Measurements from ENCODE around the gene ATG16L1. TPM values are rescaled to one million over a fixed set of nuclear protein-coding genes. Genes with fewer than 3 reads are reported as not detected.

Gene ATG16L1
- total RNA-seq, 1 experiment from 2014 or later, result 42.0 TPM

GRCh38 chr2:233243348-233243747 is 8.1 kb upstream of the ATG16L1 start:
- no CpG with 5 or more reads among the region's 4 CpGs for WGBS (ENCODE audit: extremely low coverage, insufficient read length, low lambda C conversion rate)
- H3K23ac ChIP-seq (ENCODE audit: insufficient read length, low read depth, low read length), result no peak overlapping the region
- no peak overlapping the region for H3K4me2 ChIP-seq (ENCODE audit: insufficient read depth, insufficient read length, low read length)
- no peak overlapping the region for H3K4ac ChIP-seq (ENCODE audit: low read depth, low read length)
- no peaks in the 10 kb centered on the region; a peak in 1 of 7 replicates for H3K36me3 Mint-ChIP-seq (ENCODE audit: insufficient read depth in 1 of 3, low read depth in 3 of 3)
- H3K4me3 Mint-ChIP-seq, result no peak overlapping the region
- no peak overlapping the region for H3T11ph ChIP-seq (ENCODE audit: low read length)
- H3K9ac ChIP-seq (ENCODE audit: extremely low read depth, insufficient read length, low read length), result no peak overlapping the region
- no peaks in the 10 kb centered on the region for H3K9me3 ChIP-seq (ENCODE audit: control insufficient read depth, low read depth, low read length)
- H3K18ac ChIP-seq (ENCODE audit: insufficient read length, low read depth, low read length), result no peak overlapping the region
- H3K27ac Mint-ChIP-seq, result no peak overlapping the region
- DNase-seq, result no peak
- H3K9me3 Mint-ChIP-seq, result 0 out of 5 replicates have a peak, but pooled peaks cover 0 to 2% of the 10 kb centered on the region in 2 experiments
- no peak overlapping the region for H3K56ac ChIP-seq (ENCODE audit: insufficient read length, low read depth, low read length)
- no peaks in the 10 kb centered on the region for H3K79me2 ChIP-seq (ENCODE audit: insufficient read depth, low read length)
- H2BK20ac ChIP-seq (ENCODE audit: low read depth, low read length, poor library complexity, severe bottlenecking), result no peak overlapping the region
- no peak overlapping the region for H2BK120ac ChIP-seq (ENCODE audit: low read depth, low read length, poor library complexity, severe bottlenecking)
- TF ChIP-seq CTCF (conservative IDR thresholded peaks at IDR 0.05), result no peak
- no peak overlapping the region for H2BK5ac ChIP-seq (ENCODE audit: insufficient read length, low read length)
- H3K27me3 Mint-ChIP-seq (ENCODE audit: low read depth), result peaks cover 1% of the 10 kb centered on the region; the same call in 1 of the 2 replicates
- no peak overlapping the region for H3K27ac ChIP-seq (ENCODE audit: insufficient read length, low read depth, low read length)
- no peaks in the 10 kb centered on the region for H3K4me1 Mint-ChIP-seq
- no peaks in the 10 kb centered on the region for H3K4me1 ChIP-seq (ENCODE audit: insufficient read depth, low read length)
- H4K91ac ChIP-seq (ENCODE audit: insufficient read length, low read depth, low read length), result no peak overlapping the region
- H2BK12ac ChIP-seq (ENCODE audit: insufficient read length, low read depth, low read length), result no peak overlapping the region
- no peaks in the 10 kb centered on the region for H4K20me1 ChIP-seq (ENCODE audit: control insufficient read depth, insufficient read depth, insufficient read length)
- no peak overlapping the region for H3K14ac ChIP-seq (ENCODE audit: insufficient read depth, low read length)
- no peak overlapping the region for H2AFZ ChIP-seq (ENCODE audit: low read length)
- no peak overlapping the region for H2BK15ac ChIP-seq (ENCODE audit: low read depth, low read length)
- H4K8ac ChIP-seq (replicated peaks; ENCODE audit: insufficient read length, low read depth, low read length), result no peak overlapping the region
- H3K79me1 ChIP-seq (ENCODE audit: insufficient read depth, low read depth, low read length, poor library complexity, severe bottlenecking), result no peaks in the 10 kb centered on the region
- H2AK5ac ChIP-seq (ENCODE audit: insufficient read length, low read length), result no peak overlapping the region
- H3K23me2 ChIP-seq (ENCODE audit: insufficient read length, low read depth, low read length, poor library complexity, severe bottlenecking), result no peaks in the 10 kb centered on the region
- H3K27me3 ChIP-seq (ENCODE audit: insufficient read depth, low read length), result no peaks in the 10 kb centered on the region
- no peak overlapping the region for H4K5ac ChIP-seq (ENCODE audit: insufficient read length, low read depth, low read length)

Data from H9 (cell line).